LNCAP (cell line): ENCODE results near the gene TTC3.

ENCODE experiments used
- CTCF ChIP-seq: fragments of 450-650 bp; IDR thresholded peaks from 2 replicates; pipeline ENCODE4 v1.5.1; 2017; ENCODE audit warnings: mild to moderate bottlenecking

Gene TTC3

GRCh38 chr21:37106998-37107397 lies 33.9 kb downstream of the TTC3 start:
- TF ChIP-seq CTCF, result no peak

GRCh38 chr21:37117204-37117603 lies 44.1 kb downstream of the TTC3 start:
- no peak for TF ChIP-seq CTCF

DNA sequence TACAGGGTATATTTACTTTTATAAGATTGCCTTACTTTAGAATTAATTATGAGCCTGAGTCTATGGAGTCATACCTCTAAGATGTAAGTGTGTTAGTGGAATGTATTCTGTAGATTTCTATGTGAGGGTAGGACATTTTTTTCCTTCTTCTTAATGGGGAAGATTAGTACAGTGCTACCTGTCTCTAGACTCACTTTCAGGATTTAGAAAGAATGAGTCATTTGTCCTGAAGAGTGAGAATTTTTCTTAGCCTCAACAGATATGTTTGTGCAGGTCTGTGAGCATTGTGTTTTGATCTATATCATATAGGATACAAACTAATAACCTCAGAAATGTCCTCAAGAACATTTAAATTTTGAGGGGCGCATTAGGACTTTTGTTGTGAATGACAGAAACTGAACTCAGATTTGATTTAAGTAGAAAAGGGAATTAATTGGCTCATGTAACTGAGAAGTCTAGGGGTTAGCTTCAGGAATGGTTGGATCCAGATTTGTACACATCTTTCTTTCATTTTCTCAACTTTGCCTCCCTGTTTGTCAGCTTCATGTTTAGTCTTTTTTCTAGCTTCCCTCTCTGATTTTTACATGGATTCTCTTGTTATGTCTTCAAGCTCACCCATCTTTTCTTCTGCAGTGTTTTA lies 45.3 kb downstream of the TTC3 start:
- no peak for TF ChIP-seq CTCF

- no peak for TF ChIP-seq CTCF
These were observed 46.6 kb downstream of the TTC3 start for GRCh38 chr21:37119421-37120218.

GRCh38 chr21:37128076-37128475 lies 55.0 kb downstream of the TTC3 start:
- TF ChIP-seq CTCF, result no peak

DNA sequence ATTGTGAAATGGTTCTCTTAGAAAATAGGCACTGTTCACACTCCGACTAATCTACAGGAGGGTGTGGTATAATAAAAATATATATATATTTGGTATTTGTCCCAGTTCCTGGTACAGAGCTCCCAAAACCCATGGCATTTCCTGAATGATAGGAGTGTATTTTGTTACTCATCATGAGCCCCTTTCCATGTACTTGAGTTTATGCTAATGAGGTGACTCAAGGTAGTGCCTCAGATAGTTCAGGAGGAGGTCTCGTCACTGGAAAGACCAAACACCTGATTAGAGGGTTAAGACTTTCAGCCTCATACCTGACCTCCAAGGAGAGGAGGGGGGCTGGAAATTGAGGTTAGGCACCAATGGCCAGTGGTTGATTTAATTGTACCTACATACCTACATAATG lies 57.9 kb downstream of the TTC3 start:
- no peak for TF ChIP-seq CTCF

DNA sequence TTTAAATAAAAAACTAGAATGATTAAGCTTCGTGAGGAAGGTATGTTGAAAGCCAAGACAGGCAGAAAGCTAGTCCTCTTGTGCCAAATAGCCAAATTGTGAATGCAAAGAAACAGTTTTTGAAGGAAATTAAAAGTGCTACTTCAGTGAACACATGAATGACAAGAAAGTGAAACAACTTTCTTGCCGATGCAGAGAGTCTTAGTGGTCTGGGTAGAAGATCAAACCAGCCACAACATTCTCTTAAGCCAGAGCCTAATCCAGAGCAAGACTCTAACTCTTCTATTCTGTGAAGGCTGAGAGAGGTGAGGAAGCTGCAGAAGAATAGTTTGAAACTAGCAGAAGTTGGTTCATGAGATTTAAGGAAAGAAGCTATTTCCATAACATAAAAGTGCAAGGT lies 63.2 kb downstream of the TTC3 start:
- TF ChIP-seq CTCF, result no peak
